Sigmoid colon (tissue), 4 donors: Measurements from ENCODE around the gene VIT.

Experiments
- EP300 ChIP-seq, 4 donors: sonication (generic); formaldehyde crosslinking; IDR thresholded peaks; one replicate each; pipeline ENCODE4 v1.6.1; 2017; ENCODE audit warnings: antibody characterized with exemption in 4 of 4
- POLR2A ChIP-seq, 2 donors: fragments of 450-650 bp; IDR thresholded peaks; one replicate each; pipeline ENCODE4 v1.6.1; 2016; ENCODE audit warnings: antibody characterized with exemption in 2 of 2, mild to moderate bottlenecking in 2 of 2, moderate library complexity in 2 of 2
- POLR2AphosphoS5 ChIP-seq, 4 donors: sonication (generic); formaldehyde crosslinking; IDR thresholded peaks; one replicate each; pipeline ENCODE4 v1.6.1; 2017; ENCODE audit warnings: antibody characterized with exemption in 4 of 4
- TF ChIP-seq, protein P1 (sequence below), 4 experiments: fragments of 450-650 bp in 3 of 4; fragments of 200-600 bp in 1 of 4; IDR thresholded peaks; one replicate each; pipeline ENCODE4 v1.5.1; 2016 to 2019; ENCODE audit warnings: antibody characterized with exemption in 4 of 4, mild to moderate bottlenecking in 3 of 4, moderate library complexity in 2 of 4

DNA sequence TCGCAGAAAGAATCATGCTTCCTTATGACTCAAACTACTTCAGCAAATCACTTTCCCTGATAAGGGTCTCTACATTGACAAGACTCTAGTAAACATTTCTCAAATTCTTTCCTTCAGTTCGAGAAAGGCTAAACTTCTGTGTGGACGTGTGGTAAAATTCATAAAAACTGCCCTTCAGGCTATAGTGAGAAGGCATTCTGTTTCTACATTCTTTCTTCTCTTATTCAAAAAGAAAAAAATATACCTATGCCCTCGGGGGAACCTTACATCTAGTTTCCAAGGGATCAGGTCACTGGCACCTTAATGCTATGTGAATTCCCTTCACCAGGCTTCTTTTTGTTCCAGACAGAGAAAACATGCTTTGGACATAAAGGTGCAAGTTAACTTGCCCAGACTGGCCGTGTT, 4.9 kb downstream of the VIT start:
- TF ChIP-seq POLR2AphosphoS5 (IDR thresholded peaks at IDR 0.05) (no peak), POLR2A (IDR thresholded peaks at IDR 0.05) (no peak), EP300 (IDR thresholded peaks at IDR 0.05) (no peak)
- TF ChIP-seq, protein P1, sequence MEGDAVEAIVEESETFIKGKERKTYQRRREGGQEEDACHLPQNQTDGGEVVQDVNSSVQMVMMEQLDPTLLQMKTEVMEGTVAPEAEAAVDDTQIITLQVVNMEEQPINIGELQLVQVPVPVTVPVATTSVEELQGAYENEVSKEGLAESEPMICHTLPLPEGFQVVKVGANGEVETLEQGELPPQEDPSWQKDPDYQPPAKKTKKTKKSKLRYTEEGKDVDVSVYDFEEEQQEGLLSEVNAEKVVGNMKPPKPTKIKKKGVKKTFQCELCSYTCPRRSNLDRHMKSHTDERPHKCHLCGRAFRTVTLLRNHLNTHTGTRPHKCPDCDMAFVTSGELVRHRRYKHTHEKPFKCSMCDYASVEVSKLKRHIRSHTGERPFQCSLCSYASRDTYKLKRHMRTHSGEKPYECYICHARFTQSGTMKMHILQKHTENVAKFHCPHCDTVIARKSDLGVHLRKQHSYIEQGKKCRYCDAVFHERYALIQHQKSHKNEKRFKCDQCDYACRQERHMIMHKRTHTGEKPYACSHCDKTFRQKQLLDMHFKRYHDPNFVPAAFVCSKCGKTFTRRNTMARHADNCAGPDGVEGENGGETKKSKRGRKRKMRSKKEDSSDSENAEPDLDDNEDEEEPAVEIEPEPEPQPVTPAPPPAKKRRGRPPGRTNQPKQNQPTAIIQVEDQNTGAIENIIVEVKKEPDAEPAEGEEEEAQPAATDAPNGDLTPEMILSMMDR (IDR thresholded peaks at IDR 0.05), result no peak
